HEK293T (cell line): ENCODE results near the gene STK24.

Experiments
- CTCF ChIA-PET: fragments of 350-600 bp; formaldehyde crosslinking; extraction: SDS; loops from one replicate; lab custom pipeline; 2021; ENCODE audit warnings: antibody characterized with exemption, inconsistent platforms; lab: Yijun Ruan, JAX
- POLR2A ChIA-PET: fragments of 350-600 bp; formaldehyde crosslinking; extraction: SDS; loops from one replicate; lab custom pipeline; 2020; ENCODE audit warnings: antibody characterized with exemption, inconsistent platforms; lab: Yijun Ruan, JAX
- DNase-seq: peaks from one replicate; pipeline ENCODE4 v3.0.0; 2012; ENCODE audit warnings: mixed read lengths; ENCODE audit errors: extremely low spot score
- ARNT ChIP-seq: fragments of 450-650 bp; IDR thresholded peaks from 2 replicates; pipeline ENCODE4 v1.6.1; 2017; ENCODE audit warnings: mild to moderate bottlenecking
- BHLHE40 ChIP-seq: fragments of 450-650 bp; IDR thresholded peaks from 2 replicates; pipeline ENCODE4 v1.6.1; 2016; ENCODE audit warnings: mild to moderate bottlenecking, moderate library complexity, borderline replicate concordance
- CTBP1 ChIP-seq: fragments of 450-650 bp; IDR thresholded peaks from 2 replicates; pipeline ENCODE4 v1.6.1; 2016; ENCODE audit warnings: borderline replicate concordance
- ELF4 ChIP-seq: fragments of 450-650 bp; IDR thresholded peaks from 2 replicates; pipeline ENCODE4 v1.6.1; 2017; ENCODE audit warnings: antibody characterized with exemption
- FOXA1 ChIP-seq: fragments of 450-650 bp; IDR thresholded peaks from 2 replicates; pipeline ENCODE4 v1.6.1; 2016; ENCODE audit warnings: mild to moderate bottlenecking
- FOXK2 ChIP-seq: fragments of 450-650 bp; IDR thresholded peaks from 2 replicates; pipeline ENCODE4 v1.6.1; 2016; ENCODE audit warnings: mild to moderate bottlenecking
- FOXM1 ChIP-seq: fragments of 450-650 bp; IDR thresholded peaks from 2 replicates; pipeline ENCODE4 v1.6.1; 2017; ENCODE audit warnings: mild to moderate bottlenecking, borderline replicate concordance
- HDGF ChIP-seq: fragments of 450-650 bp; IDR thresholded peaks from 2 replicates; pipeline ENCODE4 v1.6.1; 2017; ENCODE audit warnings: antibody characterized with exemption, borderline replicate concordance
- L3MBTL2 ChIP-seq: fragments of 450-650 bp; conservative IDR thresholded peaks from 2 replicates; pipeline ENCODE4 v1.6.1; 2016; ENCODE audit warnings: mild to moderate bottlenecking
- LEF1 ChIP-seq: fragments of 450-650 bp; IDR thresholded peaks from 2 replicates; pipeline ENCODE4 v1.6.1; 2017; ENCODE audit warnings: mild to moderate bottlenecking, borderline replicate concordance
- NFRKB ChIP-seq: fragments of 450-650 bp; IDR thresholded peaks from 2 replicates; pipeline ENCODE4 v1.6.1; 2016; ENCODE audit warnings: mild to moderate bottlenecking, moderate library complexity
- PKNOX1 ChIP-seq: fragments of 450-650 bp; IDR thresholded peaks from 2 replicates; pipeline ENCODE4 v1.6.1; 2016
- SP1 ChIP-seq: fragments of 450-650 bp; IDR thresholded peaks from 2 replicates; pipeline ENCODE4 v1.6.1; 2017
- SUZ12 ChIP-seq: fragments of 450-650 bp; IDR thresholded peaks from 2 replicates; pipeline ENCODE4 v1.6.1; 2016; ENCODE audit warnings: mild to moderate bottlenecking
- TARDBP ChIP-seq: fragments of 450-650 bp; IDR thresholded peaks from 2 replicates; pipeline ENCODE4 v1.6.1; 2016
- ZNF384 ChIP-seq: fragments of 450-650 bp; IDR thresholded peaks from 2 replicates; pipeline ENCODE4 v1.6.1; 2016

Gene STK24

GRCh38 chr13:98405107-98405571, 171.8 kb downstream of the STK24 start:
- peak; percentile 47 for DNase-seq
- TF ChIP-seq TARDBP (no peak), PKNOX1 (peak; percentile 36)
- POLR2A ChIA-PET, result no interaction called here
- CTCF ChIA-PET, result interaction anchor here (0.5 to 1.7 kb wide), 6 partner anchors 17 to 371 kb away, joined by 3 to 7 read pairs (median 4); no protein-coding TSS in a partner anchor

GRCh38 chr13:98403076-98403475, 173.8 kb downstream of the STK24 start:
- ChIA-PET POLR2A (no interaction called here), CTCF (no interaction called here)
- TF ChIP-seq FOXM1 (no peak), FOXK2 (no peak), HDGF (no peak)
- DNase-seq, result no peak

- POLR2A ChIA-PET, result no interaction called here
- TF ChIP-seq L3MBTL2, result no peak
- no peak for TF ChIP-seq SP1
- no peak for TF ChIP-seq LEF1
- no peak for TF ChIP-seq PKNOX1
- no peak for TF ChIP-seq CTBP1
- TF ChIP-seq NFRKB, result no peak
- TF ChIP-seq FOXA1, result no peak
- no peak for TF ChIP-seq FOXM1
- no peak for TF ChIP-seq ARNT
- TF ChIP-seq TARDBP, result no peak
- TF ChIP-seq ZNF384, result no peak
- no peak for TF ChIP-seq FOXK2
- TF ChIP-seq BHLHE40, result no peak
- no peak for TF ChIP-seq ELF4
- TF ChIP-seq SUZ12, result no peak
- no peak for TF ChIP-seq HDGF
- CTCF ChIA-PET, result no interaction called here
- DNase-seq, result no peak
These were observed 175.0 kb downstream of the STK24 start for GRCh38 chr13:98401934-98402333.

DNA sequence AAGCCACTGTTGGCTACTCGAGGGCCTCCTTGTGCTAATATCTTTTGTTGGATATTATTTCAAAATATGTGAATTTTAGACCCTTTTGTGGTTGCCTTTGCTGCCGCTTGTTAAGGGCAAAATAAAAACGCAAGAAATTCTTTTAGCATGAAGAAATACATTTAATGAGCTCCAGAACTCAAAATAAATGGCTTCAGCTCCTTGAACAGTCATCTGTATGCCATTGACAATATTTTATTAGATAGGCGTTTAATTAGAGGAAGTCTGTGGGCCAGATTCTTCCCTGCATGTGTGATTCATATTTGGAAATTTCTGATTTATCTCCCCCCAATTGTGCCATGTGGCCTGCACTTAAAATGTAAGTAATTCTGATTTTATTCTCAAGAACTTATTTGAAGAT, 177.2 kb downstream of the STK24 start:
- no peak for DNase-seq
- no peak for TF ChIP-seq HDGF
- TF ChIP-seq SUZ12, result no peak
- no peak for TF ChIP-seq BHLHE40
- TF ChIP-seq PKNOX1, result no peak
- no peak for TF ChIP-seq FOXA1
- TF ChIP-seq CTBP1, result no peak
- no peak for TF ChIP-seq SP1
- no peak for TF ChIP-seq L3MBTL2
- TF ChIP-seq ZNF384, result no peak
- no peak for TF ChIP-seq FOXK2
- no peak for TF ChIP-seq LEF1
- no peak for TF ChIP-seq TARDBP
- no peak for TF ChIP-seq NFRKB
- ChIA-PET POLR2A (no interaction called here), CTCF (no interaction called here)

GRCh38 chr13:98398581-98398980, 178.3 kb downstream of the STK24 start:
- CTCF ChIA-PET, result no interaction called here
- POLR2A ChIA-PET, result no interaction called here
- TF ChIP-seq HDGF (no peak), FOXA1 (no peak), BHLHE40 (no peak), FOXK2 (no peak), PKNOX1 (no peak)
- DNase-seq, result no peak

DNA sequence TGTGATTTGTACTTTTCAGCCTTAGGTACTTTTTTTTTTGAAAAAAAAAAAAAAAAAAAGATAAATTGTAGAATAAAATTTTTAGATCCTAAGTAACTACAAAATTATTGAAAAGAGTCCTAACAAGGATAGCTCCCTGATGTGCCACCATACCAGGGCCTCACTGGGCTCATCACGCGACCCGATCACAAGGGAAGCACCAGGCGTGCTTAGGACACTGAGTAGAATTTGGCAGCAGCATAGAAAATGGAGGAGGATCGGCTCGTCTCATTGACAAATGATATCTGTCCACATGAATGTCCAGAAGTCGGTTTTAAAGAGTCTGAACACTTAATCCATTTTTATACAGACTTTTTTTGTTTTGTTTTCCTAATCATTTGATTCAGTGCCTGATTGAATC, 179.0 kb downstream of the STK24 start:
- POLR2A ChIA-PET, result no interaction called here
- CTCF ChIA-PET, result no interaction called here
- DNase-seq, result no peak
- TF ChIP-seq L3MBTL2 (no peak), FOXM1 (no peak)

- no peak for DNase-seq
- TF ChIP-seq FOXM1, result no peak
- no peak for TF ChIP-seq CTBP1
- no peak for TF ChIP-seq PKNOX1
- no peak for TF ChIP-seq FOXK2
- TF ChIP-seq NFRKB, result no peak
- no peak for TF ChIP-seq HDGF
- TF ChIP-seq ZNF384, result no peak
- TF ChIP-seq LEF1, result no peak
- no peak for TF ChIP-seq TARDBP
- TF ChIP-seq SUZ12, result no peak
- TF ChIP-seq ELF4, result no peak
- POLR2A ChIA-PET, result no interaction called here
- CTCF ChIA-PET, result no interaction called here
These were observed 179.7 kb downstream of the STK24 start for GRCh38 chr13:98397221-98397620.
